Vagina (tissue), 2 donors: ENCODE results near the gene NUDT8.
"Not testable (repeated sequence)": the region's sequence is repeated elsewhere in the genome, so short reads cannot be mapped to it uniquely, and the experiment has no call there.

ENCODE experiments used
- CTCF ChIP-seq, 3 experiments: fragments of 450-650 bp in 2 of 3; fragments of 200-600 bp in 1 of 3; sonication (generic) in 1 of 3; IDR thresholded peaks; one replicate each; pipeline ENCODE4 v1.5.1; 2017 to 2019; ENCODE audit warnings: antibody characterized with exemption in 3 of 3, mild to moderate bottlenecking in 2 of 3, moderate library complexity in 2 of 3
- POLR2A ChIP-seq, 2 donors: fragments of 450-650 bp; IDR thresholded peaks; one replicate each; pipeline ENCODE4 v1.6.1; 2017; ENCODE audit warnings: antibody characterized with exemption in 2 of 2, mild to moderate bottlenecking in 2 of 2, moderate library complexity in 2 of 2
- POLR2AphosphoS5 ChIP-seq, 2 donors: sonication (generic); formaldehyde crosslinking; IDR thresholded peaks; one replicate each; pipeline ENCODE4 v1.9.0; 2017; ENCODE audit warnings: antibody characterized with exemption in 2 of 2, mild to moderate bottlenecking in 2 of 2, low read depth in 1 of 2; ENCODE audit not compliant: insufficient read depth in 1 of 2

- not testable (repeated sequence) for TF ChIP-seq CTCF (IDR thresholded peaks at IDR 0.05); POLR2AphosphoS5 (IDR thresholded peaks at IDR 0.05; ENCODE audit: insufficient read depth in 1 of 2, low read depth in 1 of 2); POLR2A (IDR thresholded peaks at IDR 0.05)
Measured at GRCh38 chr11:67660752-67661151, 31.0 kb upstream of the NUDT8 start.
